ENCODE data around the gene NTM. TPM values are rescaled to one million over a fixed set of nuclear protein-coding genes. Genes with fewer than 3 reads are reported as not detected.

The NTM gene
- total RNA-seq, 1 experiment from 2014 or later, result 0.73 TPM

DNA sequence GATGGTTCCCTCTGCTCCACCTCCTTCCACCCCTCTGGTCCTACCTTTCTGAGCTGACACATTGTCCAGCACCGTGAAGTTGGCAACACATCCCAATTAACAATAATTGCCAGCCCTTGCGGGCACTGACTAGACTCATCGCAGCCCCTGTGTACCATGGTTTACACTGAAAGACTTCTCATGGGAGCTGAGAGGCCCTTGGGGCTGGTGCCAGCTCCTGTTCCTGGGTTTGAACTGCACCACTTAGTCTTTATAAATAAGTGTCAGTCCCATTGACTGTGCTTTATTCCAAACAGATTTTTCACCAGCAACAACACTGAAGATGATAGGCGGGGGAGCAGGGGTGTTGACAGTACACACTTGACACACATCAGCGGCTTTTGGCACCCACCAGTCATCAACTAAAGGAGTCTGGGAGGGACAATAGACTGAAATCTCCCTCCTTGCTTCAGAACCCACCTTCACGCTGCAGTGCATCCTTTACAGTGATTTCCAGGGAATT, 447.3 kb downstream of the NTM start:
- intact Hi-C loops (cut with micrococcal nuclease; ENCODE audit: unreplicated experiment), result no loop called here
- no peak overlapping the region for H3K4me3 ChIP-seq (ENCODE audit: low read depth, low read length)

DNA sequence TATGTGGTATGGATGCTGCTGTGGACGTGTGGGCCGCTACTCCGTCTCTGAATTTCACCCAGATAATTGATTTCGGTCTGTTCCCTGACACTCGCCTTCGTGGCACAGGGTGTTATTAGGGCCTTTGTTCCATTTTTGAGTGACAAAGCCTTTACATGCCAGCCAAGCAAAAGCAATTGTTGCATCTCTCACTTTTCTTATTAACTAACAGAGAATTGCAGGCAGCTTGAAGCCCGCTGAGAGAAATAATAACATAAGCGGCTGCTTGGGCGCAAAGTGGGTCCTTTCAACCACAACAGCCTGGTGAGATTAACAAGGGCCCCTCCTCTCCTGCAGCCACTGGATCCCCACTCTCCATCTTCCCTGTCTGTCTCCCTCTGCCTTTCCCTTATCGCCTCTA, 449.4 kb downstream of the NTM start:
- Mint-ChIP-seq H3K27me3 (ENCODE audit: insufficient read depth, unreplicated experiment) (peaks cover 14% of the 10 kb centered on the region), H3K4me3 (ENCODE audit: unreplicated experiment) (no peak overlapping the region), H3K4me1 (ENCODE audit: low read depth, unreplicated experiment) (no peaks in the 10 kb centered on the region), H3K27ac (ENCODE audit: unreplicated experiment) (no peak overlapping the region), H3K36me3 (ENCODE audit: insufficient read depth, unreplicated experiment) (no peaks in the 10 kb centered on the region), H3K9me3 (ENCODE audit: unreplicated experiment) (no peaks in the 10 kb centered on the region)
- no TSS peak for BruUV-seq (replicated peaks)
- CTCF ChIA-PET, result no interaction called here
- POLR2A ChIA-PET, result no interaction called here
- DNase-seq, result no peak
- intact Hi-C loops (cut with micrococcal nuclease; ENCODE audit: unreplicated experiment), result no loop called here
- TF ChIP-seq, protein P1, sequence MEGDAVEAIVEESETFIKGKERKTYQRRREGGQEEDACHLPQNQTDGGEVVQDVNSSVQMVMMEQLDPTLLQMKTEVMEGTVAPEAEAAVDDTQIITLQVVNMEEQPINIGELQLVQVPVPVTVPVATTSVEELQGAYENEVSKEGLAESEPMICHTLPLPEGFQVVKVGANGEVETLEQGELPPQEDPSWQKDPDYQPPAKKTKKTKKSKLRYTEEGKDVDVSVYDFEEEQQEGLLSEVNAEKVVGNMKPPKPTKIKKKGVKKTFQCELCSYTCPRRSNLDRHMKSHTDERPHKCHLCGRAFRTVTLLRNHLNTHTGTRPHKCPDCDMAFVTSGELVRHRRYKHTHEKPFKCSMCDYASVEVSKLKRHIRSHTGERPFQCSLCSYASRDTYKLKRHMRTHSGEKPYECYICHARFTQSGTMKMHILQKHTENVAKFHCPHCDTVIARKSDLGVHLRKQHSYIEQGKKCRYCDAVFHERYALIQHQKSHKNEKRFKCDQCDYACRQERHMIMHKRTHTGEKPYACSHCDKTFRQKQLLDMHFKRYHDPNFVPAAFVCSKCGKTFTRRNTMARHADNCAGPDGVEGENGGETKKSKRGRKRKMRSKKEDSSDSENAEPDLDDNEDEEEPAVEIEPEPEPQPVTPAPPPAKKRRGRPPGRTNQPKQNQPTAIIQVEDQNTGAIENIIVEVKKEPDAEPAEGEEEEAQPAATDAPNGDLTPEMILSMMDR (IDR thresholded peaks at IDR 0.05; ENCODE audit: insufficient read depth in 1 of 2, low read depth in 1 of 2, low read length in 1 of 2, severe bottlenecking in 1 of 2, unreplicated experiment in 1 of 2), result no peak
- H3K4me1 ChIP-seq, result no peaks in the 10 kb centered on the region
- no peaks in the 10 kb centered on the region for H3K27me3 ChIP-seq (replicated peaks; ENCODE audit: control insufficient read depth, insufficient read depth, low read length)
- H3K9me3 ChIP-seq, result no peaks in the 10 kb centered on the region
- no peak overlapping the region for H3K4me3 ChIP-seq (ENCODE audit: low read depth, low read length)
- no peaks in the 10 kb centered on the region for H3K36me3 ChIP-seq (ENCODE audit: control insufficient read depth, insufficient read depth, low read length)

More for the DNA sequence above, 447.3 kb downstream of the NTM start:
- Mint-ChIP-seq H3K4me1 (ENCODE audit: low read depth, unreplicated experiment) (no peaks in the 10 kb centered on the region), H3K9me3 (ENCODE audit: unreplicated experiment) (no peaks in the 10 kb centered on the region), H3K36me3 (ENCODE audit: insufficient read depth, unreplicated experiment) (no peaks in the 10 kb centered on the region), H3K4me3 (ENCODE audit: unreplicated experiment) (no peak overlapping the region), H3K27ac (ENCODE audit: unreplicated experiment) (no peak overlapping the region), H3K27me3 (ENCODE audit: insufficient read depth, unreplicated experiment) (peaks cover 19% of the 10 kb centered on the region)
- CTCF ChIA-PET, result no interaction called here
- TF ChIP-seq, protein P1 (IDR thresholded peaks at IDR 0.05; ENCODE audit: insufficient read depth in 1 of 2, low read depth in 1 of 2, low read length in 1 of 2, severe bottlenecking in 1 of 2, unreplicated experiment in 1 of 2), result no peak
- H3K27me3 ChIP-seq (replicated peaks; ENCODE audit: control insufficient read depth, insufficient read depth, low read length), result no peaks in the 10 kb centered on the region; the same call in 1 of the 2 replicates
- H3K4me1 ChIP-seq, result no peaks in the 10 kb centered on the region
- POLR2A ChIA-PET, result no interaction called here
- DNase-seq, result no peak
- H3K9me3 ChIP-seq, result no peaks in the 10 kb centered on the region
- no TSS peak for BruUV-seq (replicated peaks)
- no peaks in the 10 kb centered on the region for H3K36me3 ChIP-seq (ENCODE audit: control insufficient read depth, insufficient read depth, low read length)

DNA sequence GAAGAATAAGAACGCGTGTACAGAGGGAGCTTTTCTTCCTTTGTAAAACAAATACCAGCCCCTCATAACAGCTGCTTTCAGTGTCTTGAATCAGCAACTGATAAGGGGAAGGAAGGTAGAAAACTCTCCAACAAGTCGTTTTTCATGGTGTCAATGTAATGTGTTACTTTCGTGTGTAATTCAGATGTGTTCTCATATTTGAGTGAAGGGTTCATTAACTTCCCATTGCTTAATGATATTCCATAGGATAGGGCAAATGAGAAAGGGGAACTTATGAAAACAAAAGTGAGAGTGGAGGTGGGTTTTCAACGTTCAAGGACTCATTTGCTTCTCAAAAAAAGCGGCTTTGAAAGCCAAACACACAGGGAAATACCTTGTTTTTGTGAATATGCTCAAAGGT, 452.1 kb downstream of the NTM start:
- H3K9me3 Mint-ChIP-seq (ENCODE audit: unreplicated experiment), result no peaks in the 10 kb centered on the region
- Histone ChIP-seq H3K27me3 (replicated peaks; ENCODE audit: control insufficient read depth, insufficient read depth, low read length) (no peaks in the 10 kb centered on the region), H3K36me3 (ENCODE audit: control insufficient read depth, insufficient read depth, low read length) (no peaks in the 10 kb centered on the region), H3K9me3 (no peaks in the 10 kb centered on the region), H3K4me3 (ENCODE audit: low read depth, low read length) (no peak overlapping the region), H3K4me1 (no peaks in the 10 kb centered on the region)
- H3K4me1 Mint-ChIP-seq (ENCODE audit: low read depth, unreplicated experiment), result no peaks in the 10 kb centered on the region
- no TSS peak for BruUV-seq (replicated peaks)
- peaks cover 13% of the 10 kb centered on the region for H3K27me3 Mint-ChIP-seq (ENCODE audit: insufficient read depth, unreplicated experiment)
- intact Hi-C loops (cut with micrococcal nuclease; ENCODE audit: unreplicated experiment), result no loop called here
- H3K4me3 Mint-ChIP-seq (ENCODE audit: unreplicated experiment), result no peak overlapping the region
- ChIA-PET CTCF (no interaction called here), POLR2A (no interaction called here)
- DNase-seq, result no peak
- H3K36me3 Mint-ChIP-seq (ENCODE audit: insufficient read depth, unreplicated experiment), result no peaks in the 10 kb centered on the region
- TF ChIP-seq, protein P1 (IDR thresholded peaks at IDR 0.05; ENCODE audit: insufficient read depth in 1 of 2, low read depth in 1 of 2, low read length in 1 of 2, severe bottlenecking in 1 of 2, unreplicated experiment in 1 of 2), result no peak
- H3K27ac Mint-ChIP-seq (ENCODE audit: unreplicated experiment), result no peak overlapping the region

Data from Caco-2 (cell line).